Breast epithelium (tissue), 3 donors: Measurements from ENCODE around the gene VPS26B.

Experiments used
- CTCF ChIP-seq, 3 donors: fragments of 450-650 bp; IDR thresholded peaks; one replicate each; pipeline ENCODE4 v1.5.1; 2016 to 2017; ENCODE audit warnings: antibody characterized with exemption in 3 of 3, mild to moderate bottlenecking in 3 of 3, moderate library complexity in 3 of 3
- POLR2A ChIP-seq: fragments of 450-650 bp; IDR thresholded peaks from one replicate; pipeline ENCODE4 v1.6.1; 2016; ENCODE audit warnings: antibody characterized with exemption, mild to moderate bottlenecking, moderate library complexity
- POLR2AphosphoS5 ChIP-seq, 3 donors: sonication (generic); formaldehyde crosslinking; IDR thresholded peaks; one replicate each; pipeline ENCODE4 v1.6.1; 2017; ENCODE audit warnings: antibody characterized with exemption in 3 of 3

- TF ChIP-seq CTCF (IDR thresholded peaks at IDR 0.05) (no peak), POLR2A (no peak), POLR2AphosphoS5 (IDR thresholded peaks at IDR 0.05) (no peak)
Measured at GRCh38 chr11:134178032-134178674, 46.3 kb upstream of the VPS26B start.
